ENCODE data around the gene PHACTR3. TPM values are rescaled to one million over a fixed set of nuclear protein-coding genes. Genes with fewer than 3 reads are reported as not detected.

PHACTR3 gene
- total and polyA plus RNA-seq, 2 donors (not counting 3 experiments of a cell fraction or from before 2014, with no cell fraction given): not detected

DNA sequence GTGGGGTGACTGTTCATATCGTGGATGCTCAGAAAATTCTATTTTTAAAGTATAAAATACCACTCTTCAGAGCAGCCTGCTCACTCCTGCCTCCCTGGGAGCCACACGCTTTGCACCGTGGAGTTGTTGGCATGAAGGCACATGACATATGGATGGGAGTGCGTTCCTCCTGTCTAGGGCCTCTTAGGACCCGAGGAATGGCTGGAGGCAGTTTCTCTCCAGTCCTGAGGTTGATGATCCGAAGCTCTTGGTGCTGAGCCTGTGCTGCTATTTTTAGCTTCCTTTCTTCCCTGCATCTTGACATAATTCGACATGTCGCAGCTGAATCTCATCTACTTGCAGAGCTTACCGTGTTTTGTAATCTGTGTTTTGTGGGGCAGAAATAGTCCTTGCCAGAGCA is 73.9 kb downstream of the PHACTR3 start:
- intact Hi-C loops (cut with micrococcal nuclease): no loop called here
- dilution Hi-C loops (cut with MboI; ENCODE audit: extremely low pct_ligation_motif_present, low sequenced_read_pairs): no loop called here
- H3K9ac ChIP-seq (replicated peaks; ENCODE audit: extremely low read depth, insufficient read depth, low read length): no peak overlapping the region
- FAIRE-seq (no peak), DNase-seq (ENCODE audit: low read depth, low spot score) (no peak)
- no peak overlapping the region for H3K4me3 ChIP-seq (replicated peaks in 1 of 3; ENCODE audit: insufficient read depth in 1 of 3, low read depth in 1 of 3, low read length in 3 of 3)
- H2AFZ ChIP-seq (ENCODE audit: low read depth, low read length): no peak overlapping the region
- H3K4me1 ChIP-seq (ENCODE audit: control insufficient read depth, extremely low read depth, insufficient read depth, low read length): no peaks in the 10 kb centered on the region
- H3K9me3 ChIP-seq (replicated peaks; ENCODE audit: control insufficient read depth, insufficient read depth, low read length): peaks cover 2% of the 10 kb centered on the region
- no peaks in the 10 kb centered on the region for H3K9me1 ChIP-seq (replicated peaks; ENCODE audit: control insufficient read depth, extremely low read depth, insufficient read depth, low read length)
- no peaks in the 10 kb centered on the region for H3K27me3 ChIP-seq (ENCODE audit: control insufficient read depth in 2 of 2, insufficient read depth in 2 of 2, low read length in 2 of 2)
- no peak overlapping the region for H3K27ac ChIP-seq (ENCODE audit: insufficient read depth, low read depth, low read length)
- no TSS peak for BruUV-seq (replicated peaks)
- no peak overlapping the region for H3K4me2 ChIP-seq (ENCODE audit: insufficient read depth, low read length)
- H3K36me3 ChIP-seq (ENCODE audit: control insufficient read depth in 2 of 2, extremely low read depth in 1 of 2, insufficient read depth in 2 of 2, low read length in 2 of 2): no peaks in the 10 kb centered on the region
- POLR2A ChIA-PET: no interaction called here
- no peaks in the 10 kb centered on the region for H3K79me2 ChIP-seq (ENCODE audit: control insufficient read depth, insufficient read depth, low read length)
- TF ChIP-seq MYC (IDR thresholded peaks at IDR 0.05; ENCODE audit: low read depth, low read length) (no peak), FOS (IDR thresholded peaks at IDR 0.05; ENCODE audit: borderline replicate concordance, insufficient read depth, low read length) (no peak), GATA2 (IDR thresholded peaks at IDR 0.05; ENCODE audit: insufficient read depth, insufficient read length, low read depth, low read length) (no peak), EZH2 (IDR thresholded peaks at IDR 0.05; ENCODE audit: borderline replicate concordance, low read depth, low read length, severe bottlenecking) (no peak), POLR2AphosphoS5 (IDR thresholded peaks at IDR 0.05; ENCODE audit: insufficient read depth, low read depth, low read length) (no peak), JUN (IDR thresholded peaks at IDR 0.05; ENCODE audit: borderline replicate concordance, insufficient read depth, insufficient read length, low read depth) (no peak)
- TF ChIP-seq, protein P1, sequence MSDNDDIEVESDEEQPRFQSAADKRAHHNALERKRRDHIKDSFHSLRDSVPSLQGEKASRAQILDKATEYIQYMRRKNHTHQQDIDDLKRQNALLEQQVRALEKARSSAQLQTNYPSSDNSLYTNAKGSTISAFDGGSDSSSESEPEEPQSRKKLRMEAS (IDR thresholded peaks at IDR 0.05; ENCODE audit: insufficient read depth, insufficient read length): no peak
- H4K20me1 ChIP-seq (replicated peaks; ENCODE audit: control insufficient read depth, extremely low read depth, insufficient read depth, low read length): no peaks in the 10 kb centered on the region
- CTCF ChIA-PET: no interaction called here

DNA sequence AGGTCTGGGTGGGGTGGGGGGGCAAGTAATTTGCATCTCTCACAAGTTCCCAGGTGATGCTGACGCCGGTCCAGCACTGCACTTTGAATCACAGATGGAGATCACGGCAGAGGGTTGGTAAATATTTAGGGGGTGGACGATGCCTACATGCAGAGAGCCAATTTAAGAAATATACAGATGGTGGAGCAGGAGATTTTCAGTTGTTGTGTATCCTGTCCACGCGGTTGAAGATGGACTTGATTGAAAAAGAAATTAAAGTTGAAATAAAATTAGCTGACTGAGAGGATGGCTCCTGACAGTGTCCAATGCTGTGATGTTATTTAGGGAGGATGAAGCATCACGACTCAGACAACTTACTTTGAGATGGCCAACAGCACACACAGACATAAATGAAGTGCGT is 74.6 kb downstream of the PHACTR3 start:
- Histone ChIP-seq H3K9ac (replicated peaks; ENCODE audit: extremely low read depth, insufficient read depth, low read length) (no peak overlapping the region), H3K4me1 (ENCODE audit: control insufficient read depth, extremely low read depth, insufficient read depth, low read length) (no peaks in the 10 kb centered on the region), H3K9me3 (replicated peaks; ENCODE audit: control insufficient read depth, insufficient read depth, low read length) (peaks cover 2% of the 10 kb centered on the region), H3K79me2 (ENCODE audit: control insufficient read depth, insufficient read depth, low read length) (no peaks in the 10 kb centered on the region), H3K36me3 (ENCODE audit: control insufficient read depth in 2 of 2, extremely low read depth in 1 of 2, insufficient read depth in 2 of 2, low read length in 2 of 2) (no peaks in the 10 kb centered on the region), H3K4me3 (replicated peaks in 1 of 3; ENCODE audit: insufficient read depth in 1 of 3, low read depth in 1 of 3, low read length in 3 of 3) (no peak overlapping the region), H3K9me1 (replicated peaks; ENCODE audit: control insufficient read depth, extremely low read depth, insufficient read depth, low read length) (no peaks in the 10 kb centered on the region), H3K27ac (ENCODE audit: insufficient read depth, low read depth, low read length) (no peak overlapping the region), H4K20me1 (replicated peaks; ENCODE audit: control insufficient read depth, extremely low read depth, insufficient read depth, low read length) (no peaks in the 10 kb centered on the region), H2AFZ (ENCODE audit: low read depth, low read length) (no peak overlapping the region), H3K4me2 (ENCODE audit: insufficient read depth, low read length) (no peak overlapping the region), H3K27me3 (ENCODE audit: control insufficient read depth in 2 of 2, insufficient read depth in 2 of 2, low read length in 2 of 2) (no peaks in the 10 kb centered on the region)
- POLR2A ChIA-PET: no interaction called here
- FAIRE-seq: no peak
- TF ChIP-seq POLR2A (IDR thresholded peaks at IDR 0.05; ENCODE audit: low read depth, low read length): no peak
- TF ChIP-seq, protein P1 (IDR thresholded peaks at IDR 0.05; ENCODE audit: insufficient read depth, insufficient read length): no peak
- TF ChIP-seq EZH2 (IDR thresholded peaks at IDR 0.05; ENCODE audit: borderline replicate concordance, low read depth, low read length, severe bottlenecking): no peak
- no peak for TF ChIP-seq FOS (IDR thresholded peaks at IDR 0.05; ENCODE audit: borderline replicate concordance, insufficient read depth, low read length)
- TF ChIP-seq MYC (IDR thresholded peaks at IDR 0.05; ENCODE audit: low read depth, low read length): no peak
- no peak for TF ChIP-seq GATA2 (IDR thresholded peaks at IDR 0.05; ENCODE audit: insufficient read depth, insufficient read length, low read depth, low read length)
- TF ChIP-seq JUN (IDR thresholded peaks at IDR 0.05; ENCODE audit: borderline replicate concordance, insufficient read depth, insufficient read length, low read depth): no peak
- TF ChIP-seq, protein P2, sequence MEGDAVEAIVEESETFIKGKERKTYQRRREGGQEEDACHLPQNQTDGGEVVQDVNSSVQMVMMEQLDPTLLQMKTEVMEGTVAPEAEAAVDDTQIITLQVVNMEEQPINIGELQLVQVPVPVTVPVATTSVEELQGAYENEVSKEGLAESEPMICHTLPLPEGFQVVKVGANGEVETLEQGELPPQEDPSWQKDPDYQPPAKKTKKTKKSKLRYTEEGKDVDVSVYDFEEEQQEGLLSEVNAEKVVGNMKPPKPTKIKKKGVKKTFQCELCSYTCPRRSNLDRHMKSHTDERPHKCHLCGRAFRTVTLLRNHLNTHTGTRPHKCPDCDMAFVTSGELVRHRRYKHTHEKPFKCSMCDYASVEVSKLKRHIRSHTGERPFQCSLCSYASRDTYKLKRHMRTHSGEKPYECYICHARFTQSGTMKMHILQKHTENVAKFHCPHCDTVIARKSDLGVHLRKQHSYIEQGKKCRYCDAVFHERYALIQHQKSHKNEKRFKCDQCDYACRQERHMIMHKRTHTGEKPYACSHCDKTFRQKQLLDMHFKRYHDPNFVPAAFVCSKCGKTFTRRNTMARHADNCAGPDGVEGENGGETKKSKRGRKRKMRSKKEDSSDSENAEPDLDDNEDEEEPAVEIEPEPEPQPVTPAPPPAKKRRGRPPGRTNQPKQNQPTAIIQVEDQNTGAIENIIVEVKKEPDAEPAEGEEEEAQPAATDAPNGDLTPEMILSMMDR (IDR thresholded peaks at IDR 0.05; ENCODE audit: extremely low read depth in 1 of 2, insufficient read depth in 1 of 2, low read depth in 1 of 2, low read length in 2 of 2): no peak
- no peak for TF ChIP-seq POLR2AphosphoS5 (IDR thresholded peaks at IDR 0.05; ENCODE audit: insufficient read depth, low read depth, low read length)
- intact Hi-C loops (cut with micrococcal nuclease): no loop called here
- BruUV-seq (replicated peaks): no TSS peak
- CTCF ChIA-PET: no interaction called here
- no peak for DNase-seq (ENCODE audit: low read depth, low spot score)
- dilution Hi-C loops (cut with MboI; ENCODE audit: extremely low pct_ligation_motif_present, low sequenced_read_pairs): no loop called here
